Type B pancreatic cell (in vitro differentiated cells): ENCODE results near the gene CYB5RL. TPM values are rescaled to one million over a fixed set of nuclear protein-coding genes. Genes with fewer than 3 reads are reported as not detected.

ENCODE experiments used
- DNase-seq: peaks from one replicate; pipeline ENCODE4 v3.0.0; 2021; ENCODE audit warnings: mixed read lengths; ENCODE audit not compliant: unreplicated experiment; ENCODE audit errors: extremely low spot score
- H3K27ac Mint-ChIP-seq: 2 replicates; pipeline ENCODE4 v1.8.0; 2021; ENCODE audit warnings: mild to moderate bottlenecking, mixed read lengths
- H3K27me3 Mint-ChIP-seq: 2 replicates; pipeline ENCODE4 v1.8.0; 2021; ENCODE audit warnings: mixed read lengths
- H3K36me3 Mint-ChIP-seq: 2 replicates; pipeline ENCODE4 v1.8.0; 2021; ENCODE audit warnings: mixed read lengths
- H3K4me1 Mint-ChIP-seq: one replicate; pipeline ENCODE4 v1.8.0; 2021; ENCODE audit warnings: mixed read lengths; ENCODE audit not compliant: unreplicated experiment
- H3K4me3 Mint-ChIP-seq: 2 replicates; pipeline ENCODE4 v1.8.0; 2021; ENCODE audit warnings: mild to moderate bottlenecking, mixed read lengths
- H3K9me3 Mint-ChIP-seq: 2 replicates; pipeline ENCODE4 v1.8.0; 2021; ENCODE audit warnings: mixed read lengths
- CTCF ChIP-seq: fragments of 200-600 bp; sonication (generic); conservative IDR thresholded peaks from 2 replicates; pipeline ENCODE4 v1.5.0; 2021; ENCODE audit warnings: antibody characterized with exemption, mild to moderate bottlenecking
- total RNA-seq: library from RNA; stranded (reverse); gene quantifications from 2 replicates; pipeline ENCODE4 v1.2.1, GENCODE V29; 2021; ENCODE audit warnings: low replicate concordance

The CYB5RL gene
- total RNA-seq, 1 donor from 2014 or later, result 10.9 TPM

GRCh38 chr1:54191525-54191924 lies 8.3 kb downstream of the CYB5RL start:
- no peaks in the 10 kb centered on the region for H3K4me1 Mint-ChIP-seq
- DNase-seq, result no peak
- peaks cover 6% of the 10 kb centered on the region for H3K36me3 Mint-ChIP-seq
- no peak overlapping the region for H3K27ac Mint-ChIP-seq
- no peaks in the 10 kb centered on the region for H3K27me3 Mint-ChIP-seq
- no peak overlapping the region for H3K4me3 Mint-ChIP-seq
- H3K9me3 Mint-ChIP-seq, result no peaks in the 10 kb centered on the region
- no peak for TF ChIP-seq CTCF

- no peak for TF ChIP-seq CTCF
- no peaks in the 10 kb centered on the region for H3K9me3 Mint-ChIP-seq
- DNase-seq, result no peak
- no peaks in the 10 kb centered on the region for H3K4me1 Mint-ChIP-seq
- peaks cover 11% of the 10 kb centered on the region for H3K36me3 Mint-ChIP-seq
- H3K4me3 Mint-ChIP-seq, result no peak overlapping the region
- H3K27me3 Mint-ChIP-seq, result no peaks in the 10 kb centered on the region
- no peak overlapping the region for H3K27ac Mint-ChIP-seq
Measured at GRCh38 chr1:54190526-54190925, 9.3 kb downstream of the CYB5RL start.

DNA sequence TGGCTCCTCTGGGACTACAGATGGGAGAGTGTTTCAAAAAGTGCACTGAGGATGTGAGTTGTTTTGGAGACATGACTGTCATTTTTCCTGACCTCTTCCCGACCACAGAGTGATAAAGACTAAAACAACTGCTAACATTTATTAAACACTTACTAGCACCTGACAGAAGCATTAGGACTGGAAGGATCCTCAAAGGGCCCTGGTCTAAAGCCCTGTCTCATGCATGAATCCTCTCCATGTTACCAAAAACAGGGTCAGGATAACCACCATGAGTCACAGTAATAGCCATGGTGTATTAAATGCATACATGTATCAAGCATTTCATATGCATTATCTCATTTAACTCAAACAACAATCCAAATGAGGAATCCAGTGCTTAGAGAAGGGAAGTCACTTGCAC lies 11.5 kb downstream of the CYB5RL start:
- H3K4me1 Mint-ChIP-seq, result no peaks in the 10 kb centered on the region
- H3K9me3 Mint-ChIP-seq, result no peaks in the 10 kb centered on the region
- peaks cover 11% of the 10 kb centered on the region for H3K36me3 Mint-ChIP-seq
- H3K4me3 Mint-ChIP-seq, result no peak overlapping the region
- H3K27ac Mint-ChIP-seq, result no peak overlapping the region
- no peak for TF ChIP-seq CTCF
- no peaks in the 10 kb centered on the region for H3K27me3 Mint-ChIP-seq
- DNase-seq, result no peak

DNA sequence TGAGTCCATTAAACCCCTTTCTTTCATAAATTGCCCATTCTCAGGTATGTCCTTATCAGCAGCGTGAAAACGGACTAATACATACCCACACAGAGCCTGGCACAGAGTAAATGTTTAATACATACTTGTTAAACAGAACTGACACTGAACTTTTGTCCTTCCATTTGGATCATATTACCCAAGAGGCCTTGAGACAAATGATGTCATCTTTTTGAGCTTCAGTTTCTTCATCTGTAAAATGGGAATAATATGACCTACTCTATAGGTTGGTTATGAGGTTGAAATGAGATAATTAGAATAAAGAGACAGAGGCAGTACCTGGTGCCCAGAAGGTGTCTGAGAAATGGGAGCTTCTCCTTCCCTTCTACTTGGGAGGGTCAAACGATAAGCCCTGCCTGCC lies 13.8 kb downstream of the CYB5RL start:
- Mint-ChIP-seq H3K4me1 (no peaks in the 10 kb centered on the region), H3K9me3 (no peaks in the 10 kb centered on the region), H3K36me3 (peaks cover 11% of the 10 kb centered on the region), H3K4me3 (no peak overlapping the region), H3K27ac (no peak overlapping the region), H3K27me3 (no peaks in the 10 kb centered on the region)
- no peak for DNase-seq
- TF ChIP-seq CTCF, result no peak

GRCh38 chr1:54180701-54181360 lies 19.0 kb downstream of the CYB5RL start:
- no peak overlapping the region for H3K27ac Mint-ChIP-seq
- no peak for TF ChIP-seq CTCF
- H3K4me3 Mint-ChIP-seq, result no peak overlapping the region
- no peak for DNase-seq
- H3K9me3 Mint-ChIP-seq, result no peaks in the 10 kb centered on the region
- H3K27me3 Mint-ChIP-seq, result no peaks in the 10 kb centered on the region
- H3K36me3 Mint-ChIP-seq, result peaks cover 2% of the 10 kb centered on the region
- H3K4me1 Mint-ChIP-seq, result no peaks in the 10 kb centered on the region
